HG02981 (cell line): Measurements from ENCODE around the gene AKAP4.

Experiments
- ATAC-seq: cut with Tn5 transposase; IDR thresholded peaks from one replicate; pipeline ENCODE4 v1.9.1; 2021; ENCODE audit warnings: mild to moderate bottlenecking, moderate library complexity; ENCODE audit not compliant: unreplicated experiment

AKAP4 gene

DNA sequence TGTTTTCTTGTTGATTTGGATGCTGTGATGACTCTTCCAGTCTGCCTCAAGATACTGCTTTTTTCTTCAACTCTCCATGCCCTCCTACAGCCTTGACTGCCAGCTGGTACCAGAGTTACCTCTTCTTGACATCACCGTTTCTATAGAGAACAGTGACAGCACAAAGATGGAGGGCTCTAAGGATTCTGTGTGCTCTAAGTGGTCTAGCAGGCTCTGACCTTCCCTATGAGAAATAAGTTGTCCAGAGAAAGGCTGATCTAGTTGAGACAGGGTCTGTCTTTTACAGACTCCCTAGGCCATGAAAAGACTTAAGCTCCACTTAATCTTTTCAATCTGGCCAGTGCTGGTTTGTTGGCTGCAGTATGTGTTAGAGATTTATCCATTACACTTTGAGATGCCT lies at the start of gene AKAP4:
TSS of gene AKAP4 (minus strand) at position 101 of the 400 bp plus-strand sequence. CDS start 118 bp downstream, outside the sequence.
- no peak for ATAC-seq

GRCh38 chrX:50211510-50211909 lies 10.7 kb upstream of the AKAP4 start:
- no peak for ATAC-seq

DNA sequence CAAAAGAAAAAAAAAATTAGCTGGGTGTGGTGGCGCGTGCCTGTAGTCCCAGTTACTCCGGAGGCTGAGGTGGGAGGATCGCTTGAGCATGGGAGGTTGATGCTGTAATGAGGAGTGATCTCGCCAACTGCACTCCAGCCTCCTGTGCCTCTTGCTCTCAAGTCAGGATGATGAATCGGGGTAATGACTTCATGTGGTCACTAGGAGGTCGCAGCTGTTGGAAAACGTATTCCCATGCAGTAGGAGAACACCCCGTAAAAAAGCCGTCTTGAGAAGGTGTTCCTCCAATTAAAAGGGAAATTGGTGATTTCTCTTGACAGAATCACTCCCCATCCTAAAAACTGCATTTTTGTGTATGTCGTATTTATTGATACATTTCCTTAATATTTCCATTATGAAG lies 5.9 kb upstream of the AKAP4 start:
- no peak for ATAC-seq

DNA sequence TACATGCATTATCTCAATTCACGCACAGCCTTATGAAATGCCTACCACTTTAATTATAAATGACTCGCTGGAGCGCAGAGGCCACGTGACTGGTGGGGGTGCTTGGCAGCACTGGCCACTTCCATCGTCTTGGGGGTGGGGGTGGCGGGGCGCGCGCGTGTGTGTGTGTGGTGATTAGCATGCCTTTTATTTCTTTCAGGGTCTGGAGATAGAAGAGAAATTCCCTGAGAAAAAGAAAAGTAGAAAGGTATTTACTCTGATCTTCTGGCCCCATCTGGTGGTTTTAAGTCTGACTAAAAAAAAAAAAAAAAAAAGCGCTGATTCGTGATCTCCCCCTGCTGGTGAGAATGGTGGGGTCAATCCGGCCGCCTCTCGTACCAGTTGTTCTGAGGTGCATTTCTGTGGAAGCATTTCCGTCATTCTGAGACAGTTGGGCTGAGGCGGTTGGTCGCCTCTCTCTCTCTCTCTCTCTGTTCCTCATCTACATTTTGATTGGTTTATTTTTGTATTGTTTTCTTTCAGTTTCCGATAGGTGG lies 3.6 kb upstream of the AKAP4 start, which contains the start of gene CCNB3:
TSS of gene CCNB3 (plus strand) at position 402 of the 536 bp plus-strand sequence. CDS start 80,399 bp downstream, outside the sequence.
- ATAC-seq, result peak; percentile 99

GRCh38 chrX:50202539-50202938 lies 1.7 kb upstream of the AKAP4 start:
- ATAC-seq, result no peak

- ATAC-seq, result no peak
Observed at GRCh38 chrX:50198348-50198747, 2.5 kb downstream of the AKAP4 start.

DNA sequence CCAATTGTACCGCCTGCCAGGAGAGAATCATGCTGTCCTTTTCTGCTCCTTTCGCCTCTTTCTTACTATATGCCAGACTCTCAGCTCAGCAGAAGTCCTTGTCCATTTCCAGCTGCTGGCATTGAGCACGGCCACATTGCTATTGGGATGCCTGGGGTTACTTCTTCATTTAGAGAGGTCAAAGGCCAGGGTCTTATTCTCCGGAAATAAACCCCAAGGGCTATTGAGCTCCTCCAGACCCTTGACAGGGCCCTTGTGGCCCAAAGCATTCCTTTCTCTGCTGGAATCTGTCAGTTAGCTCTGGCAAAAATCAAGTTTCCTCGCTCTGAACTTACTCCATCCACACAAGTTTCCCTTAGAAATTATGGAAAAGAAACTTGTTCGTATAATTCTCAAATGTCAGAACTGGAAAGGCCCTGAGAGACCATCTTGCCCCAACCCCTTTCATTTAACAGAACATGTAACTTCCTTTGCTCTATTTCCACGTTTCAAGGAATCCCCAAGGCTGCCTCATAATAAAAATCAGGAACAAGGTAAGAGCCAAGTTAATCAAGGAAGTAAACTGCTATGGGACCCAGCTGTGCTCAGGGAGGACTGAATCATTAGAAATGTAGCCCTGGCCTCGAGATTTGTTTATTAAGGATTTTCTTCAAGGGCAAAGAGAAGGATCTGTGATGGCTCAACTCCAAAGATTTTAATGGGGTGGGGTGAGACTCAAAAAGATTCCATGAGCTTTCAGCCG lies 11.8 kb downstream of the AKAP4 start:
- no peak for ATAC-seq

- no peak for ATAC-seq
Observed at GRCh38 chrX:50183891-50184290, 16.9 kb downstream of the AKAP4 start.

DNA sequence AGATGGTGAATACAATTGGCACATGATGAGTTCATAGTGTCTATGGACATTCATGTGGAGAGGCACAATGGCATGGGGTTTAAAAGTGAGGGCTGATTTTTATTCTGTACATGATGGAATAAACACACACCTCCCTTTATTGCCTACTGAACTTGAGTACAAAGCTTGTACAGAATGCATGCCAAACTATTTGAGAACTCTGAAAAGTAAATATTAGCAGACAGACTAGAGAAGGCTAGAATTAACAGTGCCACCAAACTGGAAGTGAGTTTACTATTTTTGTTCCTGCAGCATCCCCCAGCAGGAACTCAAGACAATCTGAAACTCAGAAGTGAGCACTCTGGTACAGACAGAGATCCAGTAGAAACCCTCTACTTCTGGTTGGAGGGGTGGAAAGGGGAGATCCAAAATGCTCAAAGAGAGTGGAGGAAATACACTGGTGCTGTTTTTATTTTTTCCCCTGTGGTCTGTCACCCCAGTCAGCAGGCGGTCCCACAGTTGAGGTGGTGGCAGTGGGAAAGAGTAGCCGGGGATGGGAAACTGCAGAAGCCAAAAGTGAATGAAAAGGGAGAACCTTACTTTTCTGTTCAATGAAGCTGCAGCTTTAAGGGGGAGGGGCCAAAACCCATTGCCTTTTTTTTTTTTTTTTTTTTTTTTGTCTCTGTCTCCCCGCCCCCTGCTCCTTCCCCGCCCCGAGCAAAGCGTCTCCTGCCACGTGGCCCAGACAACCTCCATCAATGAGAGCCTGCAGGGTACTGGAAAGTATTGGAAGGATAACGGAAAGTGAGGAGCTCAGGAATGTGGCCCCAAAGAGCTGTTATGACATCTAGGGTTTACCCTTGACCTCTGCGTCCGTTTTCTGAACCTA lies 20.5 kb downstream of the AKAP4 start:
- no peak for ATAC-seq

DNA sequence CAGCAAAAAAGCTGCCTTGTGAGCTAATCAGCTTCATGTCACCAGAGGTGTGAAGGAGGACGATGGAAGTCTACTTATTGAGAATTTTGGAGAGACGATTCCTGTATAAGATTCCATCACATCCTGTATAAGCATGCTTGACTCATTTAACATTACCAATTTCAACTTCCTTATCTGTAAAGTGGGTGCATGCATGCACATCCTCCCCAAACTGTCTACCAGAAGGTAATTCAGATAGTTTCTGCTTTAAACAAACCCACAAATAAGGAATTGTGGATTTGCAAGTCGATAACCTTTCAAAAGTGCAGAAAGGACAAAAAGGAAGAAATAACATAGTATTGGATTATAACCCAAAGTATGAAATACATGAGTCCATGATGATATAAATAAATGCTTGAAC lies 31.1 kb downstream of the AKAP4 start:
- no peak for ATAC-seq

GRCh38 chrX:50168241-50168687 lies 32.5 kb downstream of the AKAP4 start:
- ATAC-seq, result peak; percentile 56

DNA sequence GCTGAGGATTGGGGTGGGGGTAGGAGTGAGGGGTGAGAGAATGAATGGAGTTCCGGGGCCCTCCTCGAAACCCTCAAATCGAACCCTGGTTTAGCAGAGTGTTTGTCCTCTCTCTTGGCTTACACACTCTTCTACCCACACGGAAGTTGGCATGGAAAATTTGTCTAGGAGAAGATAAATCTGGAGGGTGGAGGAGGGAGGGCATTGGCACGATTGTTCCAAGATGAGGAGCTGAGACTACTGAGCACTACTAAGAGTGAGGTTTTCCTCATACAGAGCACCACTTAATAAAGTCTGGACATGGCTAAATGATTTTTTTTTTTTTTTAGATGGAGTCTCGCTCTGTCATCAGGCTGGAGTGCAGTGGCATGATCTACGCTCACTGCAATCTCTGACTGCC lies 33.4 kb downstream of the AKAP4 start:
- no peak for ATAC-seq

GRCh38 chrX:50165727-50166126 lies 35.1 kb downstream of the AKAP4 start:
- no peak for ATAC-seq

DNA sequence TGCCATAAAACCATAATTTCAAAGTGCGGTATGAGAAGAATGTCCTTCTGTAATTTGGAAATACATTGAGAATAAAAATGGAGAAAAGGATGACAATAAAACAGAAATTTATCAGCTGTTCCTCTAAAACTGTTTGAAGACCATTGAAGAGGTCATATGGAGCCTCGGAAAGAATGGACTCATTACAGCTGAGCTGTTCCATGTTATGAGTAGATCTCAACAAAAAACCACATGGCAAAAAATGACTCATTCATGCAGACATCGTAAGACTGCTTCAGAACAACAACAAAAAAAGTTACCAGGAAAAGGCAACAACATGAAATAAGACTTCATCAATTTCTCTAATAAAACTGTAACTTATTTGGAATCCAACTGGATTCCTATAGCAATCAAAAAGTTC lies 39.7 kb downstream of the AKAP4 start:
- no peak for ATAC-seq

DNA sequence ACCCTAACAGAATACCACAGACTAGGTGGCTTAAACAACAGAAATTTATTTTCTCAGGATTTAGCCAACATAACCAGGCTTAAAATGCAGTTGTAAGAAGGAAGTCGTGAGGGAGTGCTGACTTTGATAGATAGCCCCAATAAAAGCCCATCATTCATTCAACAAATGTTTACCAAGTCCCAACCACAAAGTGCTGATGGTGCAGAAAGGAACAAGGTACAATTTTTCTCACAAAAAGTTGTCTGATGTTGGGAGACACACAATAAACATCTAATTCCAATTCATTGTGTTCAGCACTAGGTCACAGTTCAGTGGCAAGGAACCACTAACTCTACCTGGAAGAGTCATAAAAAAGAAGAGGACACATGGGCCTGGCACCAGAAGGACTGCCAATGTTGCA lies 42.2 kb downstream of the AKAP4 start:
- ATAC-seq, result no peak

DNA sequence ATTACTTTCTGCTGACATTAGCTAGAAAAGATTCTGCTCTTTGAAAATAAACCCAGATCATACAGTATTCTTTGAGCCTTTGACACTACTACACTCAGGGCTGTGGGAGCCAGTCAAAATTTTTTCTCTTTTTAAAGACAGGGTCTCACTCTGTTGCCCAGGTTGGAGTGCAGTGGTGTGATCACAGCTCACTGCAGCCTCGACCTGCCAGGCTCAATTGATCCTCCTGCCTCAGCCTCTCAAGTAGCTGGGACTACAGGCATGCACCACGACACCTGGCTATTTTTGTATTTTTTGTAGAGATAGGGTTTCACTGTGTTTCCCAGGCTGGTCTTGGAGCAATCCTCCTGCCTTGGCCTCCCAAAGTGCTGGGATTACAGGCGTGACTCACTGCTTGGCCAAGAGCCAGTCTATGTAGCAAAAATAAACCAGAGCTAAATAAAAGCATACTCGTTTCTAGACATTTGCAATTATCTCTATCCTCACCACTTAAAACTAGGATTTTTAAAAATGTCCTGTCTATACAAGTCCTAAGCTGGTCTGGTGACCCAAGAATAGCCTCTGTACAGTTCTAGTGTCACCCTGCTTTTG lies 43.2 kb downstream of the AKAP4 start:
- ATAC-seq, result no peak

DNA sequence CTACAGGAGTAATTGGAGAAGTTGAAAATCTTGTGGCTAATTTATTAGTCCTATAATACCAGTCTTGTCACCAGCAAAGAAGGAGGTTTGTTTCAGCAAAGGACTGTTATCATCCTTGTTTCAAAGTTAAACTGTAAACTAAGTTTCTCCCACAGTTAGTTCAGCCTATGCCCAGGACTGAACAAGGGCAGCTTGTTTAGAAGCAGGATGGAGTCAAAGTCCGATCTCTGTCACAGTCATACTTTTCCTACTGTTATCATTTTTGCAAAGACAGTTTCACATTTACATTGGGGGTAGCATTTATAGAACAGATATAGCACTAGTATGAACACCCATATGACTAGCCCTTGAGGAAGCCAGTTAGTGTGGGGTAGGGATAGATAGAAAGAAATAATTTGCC lies 46.4 kb downstream of the AKAP4 start:
- no peak for ATAC-seq

DNA sequence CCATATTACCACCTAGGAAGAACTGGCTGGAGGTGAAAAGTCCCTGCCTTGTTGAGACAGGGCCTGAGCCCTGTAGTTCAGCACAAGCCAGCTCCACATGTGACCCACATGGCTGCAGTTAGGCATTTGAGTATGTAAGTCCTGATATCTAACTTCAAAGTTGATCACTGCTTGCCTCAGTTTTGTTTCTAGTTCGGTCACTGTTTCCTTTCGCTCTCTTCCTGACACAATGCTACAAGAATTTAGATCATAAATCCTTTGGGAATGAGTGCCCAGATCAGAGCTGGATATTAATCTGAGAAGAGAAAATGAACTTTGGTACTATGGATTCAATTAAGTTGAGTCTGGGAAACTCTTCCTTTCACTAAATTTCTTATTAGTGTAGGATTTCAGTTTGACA lies 48.4 kb downstream of the AKAP4 start:
- no peak for ATAC-seq

DNA sequence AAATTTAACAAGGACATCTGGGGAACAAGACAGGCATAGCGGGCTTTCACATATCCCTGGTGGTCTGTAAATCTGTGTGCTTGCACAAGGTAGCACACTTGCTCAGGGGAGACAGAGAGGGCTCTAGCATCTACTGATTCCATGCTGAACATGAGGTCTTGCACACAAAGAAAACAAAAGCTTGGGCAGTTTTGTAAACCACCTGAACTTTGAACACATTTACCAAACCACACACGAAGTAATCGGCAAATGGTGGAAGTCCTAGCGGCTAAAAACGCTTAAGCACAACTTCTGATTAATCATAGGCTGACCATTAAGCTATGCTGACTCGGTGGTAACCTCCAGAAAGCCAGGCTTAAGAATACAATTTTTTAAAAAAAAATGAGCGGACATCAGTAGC lies 52.8 kb downstream of the AKAP4 start:
- ATAC-seq, result no peak
